B cell (primary cell): ENCODE results near the gene RHOU. TPM values are rescaled to one million over a fixed set of nuclear protein-coding genes. Genes with fewer than 3 reads are reported as not detected.
"Not testable (repeated sequence)": the region's sequence is repeated elsewhere in the genome, so short reads cannot be mapped to it uniquely, and the experiment has no call there.

ENCODE experiments used
- ATAC-seq: fragments of 200-7000 bp; cut with Tn5 transposase; one replicate; pipeline ENCODE4 v1.10.0; 2021; ENCODE audit warnings: low read depth, mild to moderate bottlenecking, moderate number of reproducible peaks, moderate library complexity
- CTCF ChIA-PET: fragments of 350-600 bp; sonication (Branson Sonifier 250); formaldehyde crosslinking; loops from one replicate; lab custom pipeline; 2021; ENCODE audit warnings: antibody characterized with exemption, inconsistent platforms; lab: Charles Lee
- POLR2A ChIA-PET: fragments of 350-600 bp; sonication (Branson Sonifier 250); formaldehyde crosslinking; loops from one replicate; lab custom pipeline; 2021; ENCODE audit warnings: antibody characterized with exemption; lab: Charles Lee
- DNase-seq: peaks from one replicate; pipeline ENCODE4 v3.0.0; 2013
- H2AFZ ChIP-seq: 2 replicates; pipeline ENCODE4 v1.6.1; 2012; ENCODE audit warnings: mild to moderate bottlenecking, low read depth, low read length; ENCODE audit not compliant: insufficient read depth, poor library complexity, severe bottlenecking
- H3K27ac ChIP-seq, 2 donors: 1 replicate in 1 of 2; 2 replicates in 1 of 2; pipeline ENCODE4 v1.5.1; 2012 to 2013; ENCODE audit warnings: low read length in 2 of 2, mild to moderate bottlenecking in 2 of 2, moderate library complexity in 1 of 2
- H3K27me3 ChIP-seq, 4 experiments: fragments of 200-600 bp in 1 of 4; sonication (generic) in 1 of 4; replicated peaks in 1 of 4; 1 replicate in 2 of 4; 2 replicates in 2 of 4; pipeline versions ENCODE4 v1.6.1 to v1.7.0; 2013 to 2016; ENCODE audit warnings: low read length in 3 of 4, mild to moderate bottlenecking in 2 of 4, mixed read lengths in 1 of 4, moderate library complexity in 1 of 4; ENCODE audit not compliant: insufficient read depth in 4 of 4, control insufficient read depth in 3 of 4; ENCODE audit errors: control extremely low read depth in 1 of 4
- H3K36me3 ChIP-seq, 2 experiments: replicated peaks in 1 of 2; 1 replicate in 1 of 2; 2 replicates in 1 of 2; pipeline versions ENCODE4 v1.6.1 to v1.7.1; 2013; ENCODE audit warnings: low read length in 1 of 2; ENCODE audit not compliant: insufficient read depth in 2 of 2, control insufficient read depth in 1 of 2; ENCODE audit errors: control extremely low read depth in 1 of 2, extremely low read depth in 1 of 2
- H3K4me1 ChIP-seq, 2 donors: fragments of 200-600 bp in 1 of 2; sonication (generic) in 1 of 2; 1 replicate in 1 of 2; 2 replicates in 1 of 2; pipeline versions ENCODE4 v1.5.1 to v1.6.1; 2013 to 2017; ENCODE audit warnings: low read length in 2 of 2; ENCODE audit not compliant: control insufficient read depth in 2 of 2, insufficient read depth in 2 of 2
- H3K4me2 ChIP-seq: replicated peaks from 2 replicates; pipeline ENCODE3; 2012; ENCODE audit warnings: mild to moderate bottlenecking, low read depth, low read length; ENCODE audit not compliant: poor library complexity, severe bottlenecking
- H3K4me3 ChIP-seq, 5 experiments: fragments of 200-600 bp in 1 of 5; sonication (generic) in 1 of 5; 1 replicate in 3 of 5; 2 replicates in 2 of 5; pipeline versions ENCODE4 v1.5.1 to v1.7.0; 2011 to 2016; ENCODE audit warnings: low read length in 4 of 5, mild to moderate bottlenecking in 4 of 5, low read depth in 2 of 5, control low read depth in 1 of 5, moderate library complexity in 1 of 5; ENCODE audit not compliant: insufficient read depth in 1 of 5; ENCODE audit errors: control extremely low read depth in 1 of 5, extremely low read depth in 1 of 5
- H3K79me2 ChIP-seq: fragments of 200-600 bp; sonication (generic); one replicate; pipeline ENCODE4 v1.6.0; 2016; ENCODE audit warnings: low read length; ENCODE audit not compliant: control insufficient read depth, insufficient read depth
- H3K9ac ChIP-seq: fragments of 200-600 bp; sonication (generic); 2 replicates; pipeline ENCODE4 v1.6.1; 2017; ENCODE audit warnings: mild to moderate bottlenecking, low read length, moderate library complexity
- H3K9me3 ChIP-seq, 3 donors: one replicate each; pipeline versions ENCODE4 v1.6.1 to v1.7.1; 2013; ENCODE audit warnings: low read length in 2 of 3; ENCODE audit not compliant: control insufficient read depth in 2 of 3, insufficient read depth in 1 of 3; ENCODE audit errors: control extremely low read depth in 1 of 3
- H4K20me1 ChIP-seq: 2 replicates; pipeline ENCODE4 v1.6.0; 2012; ENCODE audit warnings: mild to moderate bottlenecking, low read length; ENCODE audit not compliant: insufficient read depth, control insufficient read depth, poor library complexity, severe bottlenecking
- H3K27ac Mint-ChIP-seq: one replicate; pipeline ENCODE4 v1.8.0; 2021; ENCODE audit warnings: mixed read lengths
- H3K27me3 Mint-ChIP-seq: one replicate; pipeline ENCODE4 v1.8.0; 2021; ENCODE audit warnings: mixed read lengths
- H3K4me1 Mint-ChIP-seq: one replicate; pipeline ENCODE4 v1.8.0; 2021; ENCODE audit warnings: mixed read lengths
- H3K4me3 Mint-ChIP-seq: one replicate; pipeline ENCODE4 v1.8.0; 2021; ENCODE audit warnings: mixed read lengths
- H3K9me3 Mint-ChIP-seq: one replicate; pipeline ENCODE4 v1.8.0; 2022; ENCODE audit warnings: mixed read lengths; ENCODE audit not compliant: insufficient read depth
- CTCF ChIP-seq: fragments of 200-600 bp; IDR thresholded peaks from one replicate; pipeline ENCODE4 v1.8.0; 2022; ENCODE audit warnings: antibody characterized with exemption, mild to moderate bottlenecking
- EZH2 ChIP-seq: IDR thresholded peaks from 2 replicates; pipeline ENCODE4 v1.6.1; 2012; ENCODE audit warnings: borderline replicate concordance, low read depth, mild to moderate bottlenecking, moderate library complexity, low read length; ENCODE audit not compliant: insufficient read depth, poor library complexity, severe bottlenecking
- WGBS: methylation state at CpG from one replicate; pipeline ENCODE4 v1.1.5; 2013; ENCODE audit warnings: missing lambda C conversion rate; ENCODE audit not compliant: insufficient coverage; 5-methylcytosine and 5-hydroxymethylcytosine counted together
- intact Hi-C: fragments of 100-400 bp; cut with micrococcal nuclease; formaldehyde crosslinking; loops from one replicate; pipeline ENCODE4 v1.10.0; 2022
- polyA plus RNA-seq: library from polyadenylated mRNA; depleted of rRNA; stranded (reverse); fragments of >200 nt; gene quantifications from 2 replicates; pipeline ENCODE4 v1.2.3, GENCODE V29; 2012
- total RNA-seq, 2 donors: library from RNA; stranded (reverse); fragments of 120-200 nt in 1 of 2; gene quantifications; 1 replicate in 1 of 2; 2 replicates in 1 of 2; pipeline versions ENCODE4 v1.2.3 to v1.2.4, GENCODE V29; 2013 to 2022

Gene RHOU
- total and polyA plus RNA-seq, 2 donors (not counting 1 experiment from before 2014, with no cell fraction given): 0.12 TPM; not detected in 1

GRCh38 chr1:228691926-228692325, 43.4 kb upstream of the RHOU start:
- H3K9me3 ChIP-seq: no peaks in the 10 kb centered on the region
- POLR2A ChIA-PET: no interaction called here
- ATAC-seq (no peak), DNase-seq (peak; percentile 39)
- no peak overlapping the region for H3K4me2 ChIP-seq
- TF ChIP-seq EZH2 (no peak), CTCF (peak; percentile 25)
- H3K9ac ChIP-seq: no peak overlapping the region
- H3K4me3 ChIP-seq: no peak overlapping the region
- H2AFZ ChIP-seq: no peak overlapping the region
- no peak overlapping the region for H3K27ac ChIP-seq
- no peaks in the 10 kb centered on the region for H3K36me3 ChIP-seq
- H3K4me1 ChIP-seq: no peaks in the 10 kb centered on the region
- no peaks in the 10 kb centered on the region for H4K20me1 ChIP-seq
- no CpG with 5 or more reads among the region's 1 CpG for WGBS
- intact Hi-C loops: no loop called here
- CTCF ChIA-PET: interaction anchor here (0.5 to 4.5 kb wide), 4 partner anchors 530 to 563 kb away, joined by 3 to 30 read pairs (median 4); no protein-coding TSS in a partner anchor
- no peaks in the 10 kb centered on the region for H3K79me2 ChIP-seq
- Mint-ChIP-seq H3K27me3 (peaks cover 24% of the 10 kb centered on the region), H3K9me3 (no peaks in the 10 kb centered on the region), H3K4me3 (no peak overlapping the region), H3K27ac (no peak overlapping the region), H3K4me1 (no peaks in the 10 kb centered on the region)
- H3K27me3 ChIP-seq: peaks cover 0 to 2% (median 0%) of the 10 kb centered on the region in 4 experiments

- H2AFZ ChIP-seq, H3K4me2 ChIP-seq, H3K27me3 ChIP-seq, H3K27ac ChIP-seq, H4K20me1 ChIP-seq, H3K27me3 Mint-ChIP-seq, POLR2A ChIA-PET, H3K79me2 ChIP-seq, H3K9me3 Mint-ChIP-seq, H3K27ac Mint-ChIP-seq, ATAC-seq, H3K4me3 Mint-ChIP-seq, DNase-seq, H3K4me3 ChIP-seq, intact Hi-C loops, H3K36me3 ChIP-seq, H3K9me3 ChIP-seq, H3K9ac ChIP-seq, H3K4me1 ChIP-seq, H3K4me1 Mint-ChIP-seq: not testable (repeated sequence)
- no CpG with 5 or more reads among the region's 3 CpGs for WGBS
- CTCF ChIA-PET: interaction anchor here (1.2 kb wide), 1 partner anchor 533 kb away, joined by 5 read pairs; no protein-coding TSS in a partner anchor
These were observed 40.8 kb upstream of the RHOU start for GRCh38 chr1:228694447-228694846.
